ENCODE data around the gene BMPER.
"Not testable (repeated sequence)": the region's sequence is repeated elsewhere in the genome, so short reads cannot be mapped to it uniquely, and the experiment has no call there.

Gene BMPER

DNA sequence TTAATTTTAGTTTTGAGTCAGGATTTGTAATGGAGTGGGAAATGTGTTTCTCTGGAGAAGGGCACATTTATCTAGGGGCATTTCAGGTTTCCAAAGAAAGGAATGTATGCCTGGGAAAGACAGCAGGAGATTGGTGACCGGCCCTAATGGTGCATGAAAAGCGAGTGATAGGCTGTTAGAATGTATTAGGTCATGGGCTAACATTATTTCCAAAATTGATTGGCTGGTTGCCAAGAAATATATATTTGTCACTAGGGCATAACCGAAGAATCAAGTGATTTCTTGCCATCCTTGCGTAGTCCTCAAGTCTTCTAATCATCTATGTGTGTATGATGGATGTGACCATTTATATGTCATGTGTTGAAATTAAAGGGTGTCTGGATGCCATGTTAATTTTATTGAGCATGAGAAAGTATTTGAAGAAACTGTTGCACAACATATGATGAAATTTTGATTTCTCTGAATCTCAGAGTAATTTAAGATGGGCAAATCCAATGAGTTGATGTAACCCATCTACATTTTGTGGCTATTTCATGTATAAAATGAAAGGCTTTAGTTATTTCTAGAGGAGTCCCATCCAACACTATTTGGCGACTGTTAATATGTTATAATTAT is 248.4 kb downstream of the BMPER start:
- no peak for DNase-seq

DNA sequence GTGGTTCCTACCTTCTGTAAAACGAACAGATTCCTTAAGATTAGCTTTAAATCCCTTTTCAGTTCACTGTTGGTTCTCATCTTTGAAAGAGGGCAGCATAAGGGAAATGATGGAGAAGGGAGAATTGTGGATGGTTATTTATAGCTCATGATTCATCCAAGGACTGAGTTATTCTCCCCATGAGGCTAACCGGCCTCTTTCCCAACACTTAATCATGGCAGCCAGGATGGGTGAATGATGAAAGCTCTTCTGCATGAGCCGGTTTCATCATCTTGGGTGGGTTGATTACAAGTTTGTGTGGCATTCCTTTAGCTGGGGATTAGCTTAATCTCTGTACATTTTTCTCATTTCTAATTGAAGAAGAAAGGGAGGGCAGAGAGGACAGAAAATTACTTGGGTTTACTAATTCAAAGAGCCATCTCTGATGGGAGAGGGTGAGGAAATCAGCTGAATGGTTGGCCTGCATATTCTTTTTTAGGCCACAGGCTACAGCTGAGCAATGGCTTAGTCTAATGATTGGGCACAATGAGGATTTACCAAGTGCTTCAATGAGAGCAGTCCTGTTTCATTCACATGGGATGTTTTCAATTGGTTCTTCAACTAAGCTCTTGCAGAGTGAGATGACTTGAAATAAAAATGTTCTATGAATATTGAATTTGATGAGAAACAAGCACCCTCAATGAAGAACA is 250.0 kb downstream of the BMPER start:
- DNase-seq, result no peak

DNA sequence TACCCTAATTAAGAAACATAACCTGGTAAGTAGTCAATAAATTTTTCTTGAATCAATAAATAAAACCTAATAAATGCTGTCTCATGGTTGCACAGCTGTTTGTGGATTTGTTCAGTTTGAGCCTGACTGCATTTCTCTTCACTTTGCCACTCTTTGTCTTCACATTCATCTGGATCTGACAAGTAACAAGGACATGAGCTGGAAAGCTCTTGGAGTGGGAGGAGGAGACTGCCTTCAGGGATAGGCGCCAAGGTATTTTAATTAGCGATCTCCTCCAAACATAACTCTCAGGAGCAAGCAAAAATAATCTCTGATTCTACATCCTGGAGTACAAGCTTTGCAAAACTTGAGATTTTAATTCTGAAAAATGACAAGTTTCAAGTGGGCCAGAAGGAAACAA is 251.0 kb downstream of the BMPER start:
- DNase-seq, result no peak

DNA sequence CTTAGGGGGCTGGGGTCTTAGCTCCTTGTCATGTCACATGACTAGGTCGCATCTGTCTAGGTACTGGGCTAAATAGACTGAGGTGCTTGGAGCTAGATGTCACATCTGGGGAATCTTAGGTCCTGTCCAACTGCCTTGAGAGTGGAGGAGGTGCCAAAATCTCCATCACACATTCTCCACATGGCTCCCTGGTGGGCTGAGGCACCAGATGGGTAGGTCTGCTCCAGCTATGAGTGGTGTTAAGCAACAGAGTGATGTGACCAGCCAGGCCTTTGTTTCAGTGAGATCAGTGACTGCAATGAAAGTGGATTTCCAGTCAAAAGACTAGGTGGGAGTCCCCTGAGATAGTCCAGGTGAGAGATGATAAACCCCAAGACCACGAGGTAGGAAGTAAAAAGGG is 251.8 kb downstream of the BMPER start:
- no peak for DNase-seq

DNA sequence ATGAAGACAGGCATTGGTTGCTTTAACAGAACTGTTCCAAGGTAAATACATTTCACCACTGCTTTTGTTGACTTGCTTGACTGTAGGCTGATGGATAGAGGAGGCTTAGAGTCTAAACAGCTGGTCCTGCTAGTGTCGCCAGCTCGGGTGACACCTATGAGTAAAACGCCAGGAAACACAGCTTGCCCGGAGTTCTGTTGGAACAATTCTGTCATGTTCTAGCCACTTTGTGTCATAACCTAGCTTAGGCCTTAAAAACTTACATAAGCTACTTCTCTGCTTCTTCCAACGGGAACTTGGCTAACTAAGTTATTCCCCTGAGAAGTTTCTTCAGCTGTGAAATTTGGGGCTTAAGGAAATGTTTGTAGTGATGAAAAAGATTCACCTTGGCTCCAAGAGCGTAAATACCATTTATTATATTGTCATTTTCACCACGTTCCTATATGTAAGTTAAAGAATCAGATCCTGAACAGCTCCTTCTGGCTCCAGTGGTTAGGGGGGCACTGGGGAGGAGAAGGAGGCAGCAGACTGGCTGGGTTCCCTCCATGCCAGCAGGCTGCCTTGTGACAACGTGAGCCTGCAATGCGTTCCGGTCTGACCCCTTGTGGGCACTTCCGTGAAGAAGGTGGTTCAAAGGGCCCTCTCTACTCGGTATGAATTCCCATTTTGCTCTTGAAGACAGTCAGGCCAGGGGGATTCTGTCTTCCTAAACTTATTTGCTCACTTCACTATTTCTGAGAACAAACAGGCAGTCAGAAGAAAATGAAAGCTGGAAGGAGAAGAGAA is 253.2 kb downstream of the BMPER start:
- no peak for DNase-seq

DNA sequence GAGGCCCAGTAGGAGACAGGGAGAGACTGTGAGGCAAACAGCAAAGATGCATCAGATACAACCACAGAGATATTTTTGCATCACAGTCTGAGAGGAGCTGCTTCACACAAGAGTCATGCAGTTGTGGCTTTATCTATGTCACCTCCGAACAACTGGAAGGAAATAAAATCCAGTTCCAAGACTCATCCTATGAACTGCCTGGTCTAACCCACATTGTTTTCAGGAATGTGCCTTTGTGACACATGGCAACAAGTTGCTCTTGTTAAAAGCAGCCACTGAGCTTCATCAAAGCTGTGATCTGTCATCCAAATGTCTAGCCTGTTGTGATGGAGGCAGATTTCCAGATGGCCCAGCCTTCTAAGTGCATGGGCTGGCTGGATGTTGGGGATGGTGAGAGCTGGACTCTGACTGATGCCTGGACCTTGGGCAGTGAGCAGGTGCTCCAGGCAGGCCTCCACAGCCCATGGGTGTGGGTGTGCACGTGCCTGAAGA is 255.0 kb downstream of the BMPER start:
- no peak for DNase-seq

DNA sequence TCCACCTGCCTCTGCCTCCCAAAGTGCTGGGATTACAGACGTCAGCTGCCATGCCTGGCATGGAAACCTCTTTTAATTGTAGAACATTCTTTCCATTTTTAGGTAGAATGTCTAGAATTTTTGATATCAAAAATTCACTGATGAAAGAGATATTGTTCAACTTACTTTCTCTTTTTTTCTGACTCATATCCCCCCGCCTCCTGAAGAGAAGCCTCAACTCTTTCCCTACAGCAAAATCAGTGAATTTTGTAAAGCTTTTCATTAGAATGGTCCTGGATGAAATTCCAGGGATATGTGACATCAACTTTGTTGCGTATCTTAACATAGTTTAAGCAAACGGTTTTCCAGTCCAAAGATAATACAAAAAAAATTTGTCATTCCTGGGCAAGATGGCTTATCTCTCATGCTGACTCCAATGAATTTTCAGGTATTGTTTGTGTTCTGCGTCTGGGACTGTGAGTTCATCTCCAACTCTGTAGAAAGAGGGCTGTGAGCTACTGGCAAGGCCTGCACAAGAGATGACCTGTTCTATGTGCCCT is 256.8 kb downstream of the BMPER start:
- DNase-seq, result no peak

DNA sequence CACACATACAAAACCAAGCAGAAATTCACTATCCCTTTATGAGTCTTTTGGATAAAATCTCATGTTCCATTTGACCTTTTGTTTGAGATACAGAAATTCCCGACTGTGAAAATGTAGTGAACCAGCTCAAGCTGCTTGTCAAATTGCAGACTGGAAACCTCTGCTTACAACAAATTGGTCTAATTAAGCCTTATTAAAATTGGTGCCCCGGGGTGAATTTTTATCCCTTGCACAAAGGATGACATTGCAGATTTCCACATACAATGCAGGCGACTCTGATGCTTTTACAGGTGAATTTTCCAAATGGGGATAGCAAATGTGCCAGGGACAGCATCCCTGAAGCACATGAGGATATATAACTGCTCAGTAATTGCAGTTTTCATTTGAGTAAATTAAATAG is 257.3 kb downstream of the BMPER start:
- DNase-seq, result no peak

DNA sequence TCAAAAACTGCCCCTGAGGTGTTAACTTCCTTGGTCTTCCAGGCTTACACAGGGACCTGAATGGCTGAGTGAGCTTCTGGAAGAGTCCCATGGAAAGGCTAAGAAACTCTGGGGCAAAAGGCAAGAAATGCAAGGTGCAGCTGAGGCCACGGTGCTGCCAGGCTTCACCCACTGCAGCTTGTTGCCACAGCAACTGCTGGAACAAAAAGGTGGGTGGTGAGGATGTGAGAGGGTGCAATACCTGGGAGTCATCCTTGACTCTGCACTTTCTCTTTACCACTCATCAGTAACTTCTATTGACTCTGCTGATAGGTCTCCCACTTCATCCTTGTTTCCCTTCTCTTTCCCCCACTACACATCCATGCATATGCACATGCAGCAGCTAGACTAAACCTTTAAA is 258.6 kb downstream of the BMPER start:
- no peak for DNase-seq

DNA sequence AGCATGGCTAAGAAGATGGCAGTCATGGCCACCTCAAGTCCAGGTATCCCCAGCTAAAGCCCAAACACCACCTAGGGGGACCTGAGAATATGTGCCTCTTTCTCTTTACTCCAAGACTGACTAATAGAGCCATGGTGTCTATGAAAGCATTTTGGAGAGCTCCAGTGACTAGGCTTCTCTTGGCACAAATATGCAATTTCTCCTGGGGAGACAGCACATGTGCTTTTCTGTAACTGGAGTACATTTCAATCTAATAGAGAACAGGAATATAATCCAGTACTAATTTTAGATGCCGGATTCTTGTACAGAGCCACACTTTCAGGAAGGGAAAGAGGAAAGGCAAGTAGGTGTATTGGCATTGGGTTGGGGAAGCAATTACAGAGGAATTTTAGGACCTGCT is 260.1 kb downstream of the BMPER start:
- DNase-seq, result no peak

DNA sequence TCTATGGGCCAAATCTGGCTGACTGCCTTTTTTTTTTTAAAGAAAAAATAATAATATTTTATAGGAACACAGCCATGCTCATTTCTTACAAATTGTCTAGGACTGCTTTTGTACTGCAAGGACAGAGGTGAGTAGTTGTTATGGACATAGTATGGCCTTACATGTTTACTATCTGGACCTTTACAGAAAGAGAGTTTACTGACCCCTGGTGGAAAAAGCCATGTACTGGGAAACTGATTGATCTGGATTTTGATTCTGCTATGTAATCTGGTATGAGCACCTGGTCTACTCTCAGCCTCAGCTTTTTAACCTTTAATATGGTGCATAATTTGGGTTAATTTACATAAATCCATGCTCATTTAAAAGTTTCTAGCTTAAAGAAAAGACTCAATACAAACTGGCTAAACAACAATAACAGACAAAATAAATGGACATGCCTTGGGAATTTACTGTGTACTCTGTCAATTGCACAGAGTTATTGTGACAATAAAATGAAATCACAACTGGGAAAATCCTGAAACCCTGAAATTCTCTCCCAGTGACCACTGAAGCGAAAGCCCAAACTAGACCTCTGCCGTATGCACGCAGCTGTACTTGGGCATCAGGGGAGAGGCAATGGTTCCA is 260.7 kb downstream of the BMPER start:
- DNase-seq, result no peak

DNA sequence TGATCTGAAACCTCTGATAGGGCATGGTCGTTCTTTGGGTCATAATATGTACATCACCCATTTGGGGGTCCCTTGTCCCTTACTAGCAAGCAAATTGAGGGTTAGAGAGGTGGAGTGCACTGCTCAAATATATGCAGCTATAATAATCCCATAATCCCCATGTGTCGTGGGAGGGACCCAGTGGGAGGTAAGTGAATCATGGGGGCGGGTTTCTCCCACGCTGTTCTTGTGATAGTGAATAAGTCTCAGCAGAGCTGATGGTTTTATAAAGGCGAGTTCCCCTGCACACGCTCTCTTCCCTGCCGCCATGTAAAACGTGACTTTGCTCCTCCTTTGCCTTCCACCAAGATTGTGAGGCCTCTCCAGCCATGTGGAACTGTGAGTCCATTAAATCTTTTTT is 262.7 kb downstream of the BMPER start:
- DNase-seq, result no peak

DNA sequence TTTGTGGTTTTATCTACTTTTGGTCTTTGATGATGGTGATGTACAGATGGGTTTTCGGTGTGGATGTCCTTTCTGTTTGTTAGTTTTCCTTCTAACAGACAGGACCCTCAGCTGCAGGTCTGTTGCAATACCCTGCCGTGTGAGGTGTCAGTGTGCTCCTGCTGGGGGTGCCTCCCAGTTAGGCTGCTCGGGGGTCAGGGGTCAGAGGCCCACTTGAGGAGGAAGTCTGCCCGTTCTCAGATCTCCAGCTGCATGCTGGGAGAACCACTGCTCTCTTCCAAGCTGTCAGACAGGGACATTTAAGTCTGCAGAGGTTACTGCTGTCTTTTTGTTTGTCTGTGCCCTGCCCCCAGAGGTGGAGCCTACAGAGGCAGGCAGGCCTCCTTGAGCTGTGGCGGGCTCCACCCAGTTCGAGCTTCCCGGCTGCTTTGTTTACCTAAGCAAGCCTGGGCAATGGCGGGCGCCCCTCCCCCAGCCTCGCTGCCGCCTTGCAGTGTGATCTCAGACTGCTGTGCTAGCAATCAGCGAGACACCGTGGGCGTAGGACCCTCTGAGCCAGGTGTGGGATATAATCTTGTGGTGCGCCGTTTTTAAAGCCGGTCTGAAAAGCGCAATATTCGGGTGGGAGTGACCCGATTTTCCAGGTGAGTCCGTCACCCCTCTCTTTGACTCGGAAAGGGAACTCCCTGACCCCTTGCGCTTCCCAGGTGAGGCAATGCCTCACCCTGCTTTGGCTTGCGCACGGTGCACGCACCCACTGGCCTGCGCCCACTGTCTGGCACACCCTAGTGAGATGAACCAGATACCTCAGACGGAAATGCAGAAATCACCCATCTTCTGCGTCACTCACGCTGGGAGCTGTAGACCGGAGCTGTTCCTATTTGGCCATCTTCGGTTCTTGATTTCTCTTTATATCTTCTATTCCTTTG is 269.6 kb downstream of the BMPER start:
- DNase-seq, result not testable (repeated sequence)

DNA sequence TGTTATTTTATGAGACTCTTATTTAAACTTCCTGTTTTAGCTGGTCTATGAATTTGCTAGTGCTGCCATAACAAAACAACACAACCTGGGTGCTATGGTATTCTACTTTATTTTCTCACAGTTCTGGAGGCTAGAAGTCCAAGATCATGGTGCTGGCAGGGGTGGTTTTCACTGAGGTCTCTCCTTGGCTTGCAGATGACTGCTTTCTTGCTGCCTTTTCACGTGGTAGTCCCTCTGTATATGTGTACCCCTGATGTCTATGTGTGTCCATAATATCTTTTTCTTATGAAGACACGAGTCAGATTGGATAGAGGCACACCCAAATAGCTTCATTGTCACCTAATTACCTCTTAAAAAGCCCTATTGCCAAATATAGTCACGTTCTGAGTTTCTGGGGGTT is 270.5 kb downstream of the BMPER start:
- no peak for DNase-seq

DNA sequence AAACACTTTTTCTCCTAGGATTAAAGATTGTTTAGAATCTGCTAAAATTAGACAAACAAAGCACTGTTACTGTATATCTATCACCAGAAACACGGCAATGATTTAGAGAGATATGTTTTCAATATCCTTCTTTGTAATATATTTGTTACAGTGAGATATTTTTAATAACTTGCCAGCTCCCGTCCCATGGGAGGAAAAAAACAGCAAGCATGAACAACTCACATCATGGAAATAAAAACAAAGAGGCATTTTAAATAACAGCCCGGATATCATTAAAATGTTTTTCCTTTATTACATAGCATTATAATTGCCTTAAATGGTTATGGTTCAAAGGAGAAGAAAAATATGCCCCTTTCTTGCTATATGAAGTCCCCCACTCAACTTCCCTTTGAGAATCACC is 272.1 kb downstream of the BMPER start:
- no peak for DNase-seq

DNA sequence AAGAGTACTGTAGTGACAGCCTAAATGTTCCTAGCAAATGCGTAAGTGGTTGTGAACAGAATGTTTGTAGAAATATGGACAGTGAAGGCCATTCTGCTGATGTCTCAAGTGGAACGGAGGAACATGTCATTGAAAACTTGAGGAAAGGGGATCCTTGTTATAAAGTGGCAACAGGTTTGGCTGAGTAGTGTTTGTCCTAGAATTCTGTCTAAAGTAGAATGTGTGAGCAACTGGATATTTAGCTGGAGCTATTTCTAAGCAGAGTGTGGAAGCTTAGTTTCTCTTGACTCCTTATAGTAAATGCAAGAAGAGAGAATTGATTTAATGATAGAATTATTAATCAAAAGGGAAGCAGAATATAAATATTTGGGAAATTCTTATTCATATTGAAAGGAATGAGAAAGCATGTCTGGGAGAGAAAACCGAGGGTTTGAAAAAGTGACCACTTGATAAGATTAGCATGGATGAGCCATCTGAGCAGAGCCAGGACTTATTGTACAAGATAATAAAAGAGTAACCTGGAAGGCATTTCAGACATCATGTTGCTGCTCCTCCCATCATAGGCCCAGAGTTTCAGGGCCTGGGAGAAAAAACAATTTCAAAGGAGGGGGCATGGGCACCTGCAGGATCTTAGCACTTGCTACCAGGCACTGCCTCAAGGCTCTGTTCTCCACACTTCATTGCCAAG is 276.1 kb downstream of the BMPER start:
- no peak for DNase-seq

DNA sequence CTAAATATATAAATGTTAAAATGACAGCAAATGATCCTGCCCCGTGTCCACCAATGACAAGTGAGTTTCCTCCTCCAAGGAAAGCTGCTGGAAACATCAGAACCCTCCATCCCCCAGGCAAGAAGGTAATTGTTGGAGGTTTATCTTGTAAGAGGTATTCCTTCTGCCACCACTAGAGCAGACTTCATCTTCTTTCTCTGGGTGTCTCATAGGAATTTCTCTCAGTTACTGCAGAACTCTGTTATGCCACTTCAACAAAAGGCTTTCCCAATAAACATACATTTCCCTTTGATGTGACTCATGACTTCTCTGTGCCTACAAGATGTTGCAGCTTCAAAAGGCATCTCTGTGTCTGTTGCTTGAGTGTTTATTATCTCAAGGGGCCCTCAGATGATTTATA is 279.1 kb downstream of the BMPER start:
- no peak for DNase-seq

DNA sequence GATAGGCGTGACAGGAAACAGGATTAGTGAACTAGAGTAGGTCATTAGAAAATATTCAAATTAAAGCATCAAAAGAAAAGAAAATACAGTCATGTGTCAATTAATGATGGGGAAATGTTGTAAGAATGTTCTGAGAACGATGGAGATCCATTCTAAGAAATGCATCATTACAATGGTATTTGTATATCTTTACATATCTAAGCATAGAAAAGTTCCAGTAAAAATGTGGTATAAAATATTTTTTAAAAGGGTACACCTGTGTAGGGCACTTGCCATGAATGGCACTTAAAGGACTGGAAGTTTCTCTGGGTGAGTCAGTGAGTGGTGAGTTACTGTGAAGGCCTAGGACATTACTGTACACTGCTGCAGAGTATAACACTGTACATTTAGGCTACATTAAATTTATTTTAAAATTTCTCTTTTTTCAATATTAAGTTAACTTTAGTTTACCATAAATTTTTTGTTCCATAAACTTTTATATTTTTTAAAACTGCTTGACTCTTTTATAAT is 282.5 kb downstream of the BMPER start:
- DNase-seq, result no peak

DNA sequence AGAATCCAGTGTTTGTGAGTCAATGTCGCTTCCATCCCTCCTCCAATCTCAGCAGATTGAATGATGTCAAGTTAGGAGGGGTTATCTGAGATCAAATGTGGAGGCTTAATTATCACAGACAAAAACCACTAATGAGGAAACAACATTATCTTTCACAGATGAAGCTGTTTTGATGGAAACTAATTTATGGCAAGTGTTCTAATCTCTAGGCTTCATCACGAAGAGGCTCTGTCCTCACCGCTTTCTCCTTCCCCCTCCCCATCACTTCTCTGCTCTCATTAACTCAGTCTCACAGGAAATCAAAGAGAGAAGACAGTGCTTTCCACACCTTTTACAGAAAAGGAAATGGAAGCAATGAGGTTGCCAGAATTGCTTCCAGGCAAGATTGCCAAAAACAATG is 283.7 kb downstream of the BMPER start:
- DNase-seq, result no peak

DNA sequence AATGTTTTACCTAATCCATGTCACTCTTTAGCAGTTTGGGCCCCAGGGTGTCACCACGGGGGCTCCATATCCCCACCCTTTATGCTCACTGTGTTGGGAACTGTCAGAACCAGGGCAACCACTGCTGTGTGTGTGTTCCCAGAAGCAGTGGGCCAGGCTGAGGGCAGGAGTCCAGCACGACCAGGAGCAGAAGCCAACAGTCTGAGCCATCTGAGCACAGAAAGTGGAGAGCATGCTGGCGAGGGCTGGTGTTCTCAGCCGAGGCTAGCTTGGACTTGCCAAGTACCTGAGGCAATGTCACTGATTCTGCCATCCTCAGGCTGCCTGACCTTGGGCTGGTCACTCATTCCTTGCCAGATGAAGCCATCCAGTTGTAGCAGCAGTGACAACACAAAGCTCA is 285.0 kb downstream of the BMPER start:
- peak; percentile 72 for DNase-seq

DNA sequence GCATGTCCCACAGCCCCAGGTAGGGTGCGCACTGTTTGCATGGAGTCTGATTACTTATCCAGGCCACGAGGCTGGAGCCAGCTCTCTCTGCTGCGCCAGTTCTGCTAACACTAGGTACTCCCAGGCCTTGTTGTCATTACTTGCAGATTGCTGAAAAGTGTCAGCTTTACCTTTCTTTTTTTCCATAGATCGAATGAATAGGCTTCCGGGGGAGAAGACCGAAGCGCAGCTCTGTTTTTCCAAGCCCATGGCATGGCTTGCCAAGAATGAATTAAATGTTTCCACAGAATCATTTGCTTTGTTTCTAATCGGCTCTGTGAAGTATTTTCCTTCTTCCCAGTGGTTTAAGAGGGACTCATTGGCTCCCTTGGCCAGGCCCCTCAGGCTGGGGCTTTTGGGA is 285.8 kb downstream of the BMPER start:
- peak; percentile 79 for DNase-seq
